Panc1 (cell line): ENCODE results near the gene CASP4. TPM values are rescaled to one million over a fixed set of nuclear protein-coding genes. Genes with fewer than 3 reads are reported as not detected.
A peak's percentile ranks its signal among the peaks of the same experiment; 100 is the strongest.

Source experiments
- ATAC-seq: fragments of 200-7000 bp; cut with Tn5 transposase; 2 replicates; pipeline ENCODE4 v1.9.1; 2020; ENCODE audit warnings: mild to moderate bottlenecking, moderate library complexity
- BruUV-seq: library from RNA; stranded (reverse); fragments of 400-500 nt; replicated peaks from 2 replicates; lab custom pipeline; 2021; lab: Mats Ljungman, UMichigan
- CTCF ChIA-PET: fragments of 300-600 bp; sonication (Branson Sonifier 250); formaldehyde crosslinking; loops from one replicate; lab custom pipeline; 2022; ENCODE audit warnings: antibody characterized with exemption; lab: Charles Lee
- POLR2A ChIA-PET: fragments of 300-600 bp; sonication (Branson Sonifier 250); formaldehyde crosslinking; loops from one replicate; lab custom pipeline; 2022; ENCODE audit warnings: antibody characterized with exemption; lab: Charles Lee
- DNase-seq: peaks from one replicate; pipeline ENCODE4 v3.0.0-alpha.2; 2010; ENCODE audit warnings: low read depth, low spot score
- H3K27ac ChIP-seq: 2 replicates; pipeline ENCODE4 v1.5.1; 2011; ENCODE audit warnings: mild to moderate bottlenecking, low read length, inconsistent platforms
- H3K27me3 ChIP-seq: fragments of 200-500 bp; sonication (Bioruptor generic); 2 replicates; pipeline ENCODE4 v1.6.0; 2014; ENCODE audit warnings: low read length, inconsistent platforms; ENCODE audit not compliant: control insufficient read depth, insufficient read depth
- H3K36me3 ChIP-seq: fragments of 200-500 bp; sonication (Bioruptor generic); 2 replicates; pipeline ENCODE4 v1.5.1; 2014; ENCODE audit warnings: inconsistent platforms, mild to moderate bottlenecking, low read length, moderate library complexity; ENCODE audit not compliant: control insufficient read depth, insufficient read depth
- H3K4me1 ChIP-seq: 2 replicates; pipeline ENCODE4 v1.5.1; 2011; ENCODE audit warnings: inconsistent platforms, mild to moderate bottlenecking, low read length, moderate library complexity; ENCODE audit not compliant: control insufficient read depth, insufficient read depth
- H3K4me3 ChIP-seq, 2 experiments: 2 replicates each; pipeline ENCODE4 v1.5.1; 2011 to 2012; ENCODE audit warnings: low read depth in 2 of 2, low read length in 2 of 2, mild to moderate bottlenecking in 2 of 2, inconsistent platforms in 1 of 2, moderate library complexity in 1 of 2
- H3K9me3 ChIP-seq: fragments of 200-500 bp; sonication (Bioruptor generic); 2 replicates; pipeline ENCODE4 v1.5.1; 2014; ENCODE audit warnings: low read depth, mild to moderate bottlenecking, inconsistent platforms, low read length, moderate library complexity; ENCODE audit not compliant: control insufficient read depth, insufficient read depth
- CTCF ChIP-seq: fragments of 450-650 bp; IDR thresholded peaks from 2 replicates; pipeline ENCODE4 v1.5.1; 2017; ENCODE audit warnings: mild to moderate bottlenecking
- REST ChIP-seq, 2 experiments: IDR thresholded peaks; 2 replicates each; pipeline ENCODE4 v1.6.1; 2011 to 2012; ENCODE audit warnings: low read depth in 2 of 2, control low read depth in 1 of 2, low read length in 1 of 2, mild to moderate bottlenecking in 1 of 2, moderate library complexity in 1 of 2; ENCODE audit not compliant: insufficient read depth in 1 of 2
- SIN3A ChIP-seq: IDR thresholded peaks from 2 replicates; pipeline ENCODE4 v1.6.1; 2012; ENCODE audit warnings: low read depth, mild to moderate bottlenecking, low read length, moderate library complexity, borderline replicate concordance; ENCODE audit not compliant: insufficient read depth
- TCF7L2 ChIP-seq: IDR thresholded peaks from 2 replicates; pipeline ENCODE4 v1.6.1; 2011; ENCODE audit warnings: mild to moderate bottlenecking, low read depth, low read length, inconsistent platforms
- in situ Hi-C: cut with HindIII; loops from 2 replicates; pipeline ENCODE4 v1.10.0; 2016; ENCODE audit warnings: low sequenced_read_pairs, low pct_unique_long_range_greater_than_20kb
- intact Hi-C: fragments of 100-400 bp; cut with micrococcal nuclease; formaldehyde crosslinking; loops from one replicate; pipeline ENCODE4 v1.10.0; 2022; ENCODE audit not compliant: unreplicated experiment
- total RNA-seq: library from RNA; stranded (reverse); gene quantifications from one replicate; pipeline ENCODE4 v1.2.1, GENCODE V29; 2021; ENCODE audit not compliant: unreplicated experiment

The CASP4 gene
- total RNA-seq, 1 experiment from 2014 or later, result 25.8 TPM

- Histone ChIP-seq H3K4me1 (no peaks in the 10 kb centered on the region), H3K27me3 (no peaks in the 10 kb centered on the region; the same call in 1 of the 2 replicates), H3K4me3 (no peak overlapping the region), H3K27ac (no peak overlapping the region), H3K9me3 (no peaks in the 10 kb centered on the region), H3K36me3 (no peaks in the 10 kb centered on the region)
- intact Hi-C loops (no loop called here), in situ Hi-C loops (no loop called here)
- no peak for ATAC-seq
- peak; percentile 8 for DNase-seq
- ChIA-PET CTCF (interaction anchor here (0.6 kb wide), 1 partner anchor 361 kb away, joined by 3 read pairs; no protein-coding TSS in a partner anchor), POLR2A (interaction anchor here (0.7 kb wide), 1 partner anchor 17 kb away, joined by 3 read pairs; no protein-coding TSS in a partner anchor)
- TF ChIP-seq CTCF, result peak; percentile 83
- TF ChIP-seq SIN3A, result no peak
- TF ChIP-seq REST (IDR thresholded peaks at IDR 0.05; ENCODE audit: insufficient read depth in 1 of 2, low read depth in 2 of 2, low read length in 1 of 2), result no peak
- BruUV-seq, result no TSS peak
Observed at GRCh38 chr11:105000797-105001196, 32.4 kb upstream of the CASP4 start.

- POLR2A ChIA-PET, result interaction anchor here (0.7 kb wide), 1 partner anchor 17 kb away, joined by 3 read pairs; no protein-coding TSS in a partner anchor
- no TSS peak for BruUV-seq
- H3K27me3 ChIP-seq, result no peaks in the 10 kb centered on the region; the same call in 1 of the 2 replicates
- H3K4me3 ChIP-seq, result no peak overlapping the region
- H3K36me3 ChIP-seq, result no peaks in the 10 kb centered on the region
- no peaks in the 10 kb centered on the region for H3K4me1 ChIP-seq
- H3K9me3 ChIP-seq, result no peaks in the 10 kb centered on the region
- intact Hi-C loops (no loop called here), in situ Hi-C loops (no loop called here)
- no peak for TF ChIP-seq TCF7L2
- no peak for TF ChIP-seq REST (IDR thresholded peaks at IDR 0.05; ENCODE audit: insufficient read depth in 1 of 2, low read depth in 2 of 2, low read length in 1 of 2)
- TF ChIP-seq CTCF, result no peak
- ATAC-seq (peak; percentile 62; the same call in 1 of the 2 replicates), DNase-seq (no peak)
- CTCF ChIA-PET, result interaction anchor here (0.6 kb wide), 1 partner anchor 362 kb away, joined by 3 read pairs; no protein-coding TSS in a partner anchor
- H3K27ac ChIP-seq, result no peak overlapping the region
Observed at GRCh38 chr11:105000167-105000566, 31.8 kb upstream of the CASP4 start.
